Ascending aorta (tissue), 2 donors: ENCODE data around the gene AUTS2. TPM values are rescaled to one million over a fixed set of nuclear protein-coding genes. Genes with fewer than 3 reads are reported as not detected.

Experiments
- DNase-seq, 2 donors: peaks; one replicate each; pipeline ENCODE4 v3.0.0-alpha.2; 2019; ENCODE audit warnings: low spot score in 2 of 2
- H3K27ac ChIP-seq, 2 donors: fragments of 200-600 bp; sonication (generic); one replicate each; pipeline ENCODE4 v1.5.1; 2016 to 2017; ENCODE audit warnings: mild to moderate bottlenecking in 1 of 2
- H3K27me3 ChIP-seq: fragments of 200-600 bp; sonication (generic); one replicate; pipeline ENCODE4 v1.5.1; 2017
- H3K36me3 ChIP-seq, 2 donors: fragments of 200-600 bp; sonication (generic); one replicate each; pipeline ENCODE4 v1.5.1; 2016
- H3K4me1 ChIP-seq, 2 donors: fragments of 200-600 bp; sonication (generic); one replicate each; pipeline ENCODE4 v1.5.1; 2016 to 2017; ENCODE audit warnings: mild to moderate bottlenecking in 1 of 2
- H3K4me3 ChIP-seq, 2 donors: fragments of 200-600 bp; sonication (generic); one replicate each; pipeline ENCODE4 v1.5.1; 2016 to 2017; ENCODE audit warnings: mild to moderate bottlenecking in 1 of 2
- H3K9me3 ChIP-seq, 2 donors: fragments of 200-600 bp; sonication (generic); one replicate each; pipeline ENCODE4 v1.5.1; 2016
- intact Hi-C: fragments of 100-400 bp; cut with DNase I; formaldehyde crosslinking; loops from one replicate; pipeline ENCODE4 v1.15.1; 2023
- total RNA-seq: library from RNA; depleted of rRNA; stranded (reverse); fragments of >200 nt; gene quantifications from one replicate; pipeline ENCODE4 v1.1.0, GENCODE V29; 2016
- TF ChIP-seq, protein P1 (sequence below), 3 experiments: fragments of 200-600 bp in 2 of 3; fragments of 450-650 bp in 1 of 3; sonication (generic) in 2 of 3; IDR thresholded peaks; one replicate each; pipeline ENCODE4 v1.5.1; 2016 to 2019; ENCODE audit warnings: antibody characterized with exemption in 3 of 3, mild to moderate bottlenecking in 1 of 3, moderate library complexity in 1 of 3

The AUTS2 gene
- total RNA-seq, 1 donor from 2014 or later, result 90.4 TPM

GRCh38 chr7:70092314-70093204, 494.3 kb downstream of the AUTS2 start:
- no peak for DNase-seq
- H3K27me3 ChIP-seq, result no peaks in the 10 kb centered on the region
- no peaks in the 10 kb centered on the region for H3K36me3 ChIP-seq
- intact Hi-C loops, result loop anchor here (10.0 kb wide), 1 partner anchor 602 kb away; no protein-coding TSS in a partner anchor
- H3K9me3 ChIP-seq, result peaks cover 0 to 1% of the 10 kb centered on the region in 2 donors
- TF ChIP-seq, protein P1, sequence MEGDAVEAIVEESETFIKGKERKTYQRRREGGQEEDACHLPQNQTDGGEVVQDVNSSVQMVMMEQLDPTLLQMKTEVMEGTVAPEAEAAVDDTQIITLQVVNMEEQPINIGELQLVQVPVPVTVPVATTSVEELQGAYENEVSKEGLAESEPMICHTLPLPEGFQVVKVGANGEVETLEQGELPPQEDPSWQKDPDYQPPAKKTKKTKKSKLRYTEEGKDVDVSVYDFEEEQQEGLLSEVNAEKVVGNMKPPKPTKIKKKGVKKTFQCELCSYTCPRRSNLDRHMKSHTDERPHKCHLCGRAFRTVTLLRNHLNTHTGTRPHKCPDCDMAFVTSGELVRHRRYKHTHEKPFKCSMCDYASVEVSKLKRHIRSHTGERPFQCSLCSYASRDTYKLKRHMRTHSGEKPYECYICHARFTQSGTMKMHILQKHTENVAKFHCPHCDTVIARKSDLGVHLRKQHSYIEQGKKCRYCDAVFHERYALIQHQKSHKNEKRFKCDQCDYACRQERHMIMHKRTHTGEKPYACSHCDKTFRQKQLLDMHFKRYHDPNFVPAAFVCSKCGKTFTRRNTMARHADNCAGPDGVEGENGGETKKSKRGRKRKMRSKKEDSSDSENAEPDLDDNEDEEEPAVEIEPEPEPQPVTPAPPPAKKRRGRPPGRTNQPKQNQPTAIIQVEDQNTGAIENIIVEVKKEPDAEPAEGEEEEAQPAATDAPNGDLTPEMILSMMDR (IDR thresholded peaks at IDR 0.05), result no peak
- no peaks in the 10 kb centered on the region for H3K4me1 ChIP-seq
- H3K4me3 ChIP-seq, result no peak overlapping the region
- H3K27ac ChIP-seq, result no peak overlapping the region

DNA sequence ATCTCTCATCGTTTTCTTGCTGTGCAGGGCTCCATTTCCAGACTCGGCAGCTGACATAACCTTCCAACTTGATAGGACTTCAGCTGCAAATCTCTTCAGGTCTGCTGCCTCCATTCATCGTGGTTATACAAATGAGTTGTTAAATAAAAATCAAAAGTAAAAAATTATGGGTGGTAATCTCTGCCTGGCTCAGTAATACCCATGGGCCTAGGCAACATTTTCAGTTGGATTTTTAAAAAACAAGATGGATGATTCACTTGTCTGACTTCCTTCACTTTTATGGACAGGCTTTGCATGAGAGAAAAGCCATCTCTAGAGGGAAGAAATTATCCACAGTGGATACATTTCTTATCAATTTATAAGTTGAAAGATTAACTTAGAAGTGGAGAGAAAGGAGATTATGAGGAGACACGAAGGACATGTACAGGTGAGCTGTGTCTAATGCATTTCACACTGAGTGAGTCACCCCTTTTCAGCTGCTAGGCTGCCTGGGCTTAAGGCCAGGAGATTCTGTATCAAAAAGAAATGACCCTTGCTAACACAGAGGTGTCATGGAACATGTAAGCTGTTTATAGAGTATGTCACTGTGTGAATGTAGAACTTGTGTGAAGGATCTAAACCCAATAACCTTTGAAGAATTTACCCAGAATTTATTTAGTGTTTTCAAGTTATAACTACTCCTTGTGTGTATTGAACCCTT, 495.1 kb downstream of the AUTS2 start:
- H3K27ac ChIP-seq, result no peak overlapping the region
- no peaks in the 10 kb centered on the region for H3K27me3 ChIP-seq
- no peak for DNase-seq
- H3K9me3 ChIP-seq, result no peaks in the 10 kb centered on the region
- H3K4me1 ChIP-seq, result no peaks in the 10 kb centered on the region
- no peak overlapping the region for H3K4me3 ChIP-seq
- TF ChIP-seq, protein P1 (IDR thresholded peaks at IDR 0.05), result no peak
- no peaks in the 10 kb centered on the region for H3K36me3 ChIP-seq
- intact Hi-C loops, result loop anchor here (10.0 kb wide), 1 partner anchor 601 kb away; no protein-coding TSS in a partner anchor

DNA sequence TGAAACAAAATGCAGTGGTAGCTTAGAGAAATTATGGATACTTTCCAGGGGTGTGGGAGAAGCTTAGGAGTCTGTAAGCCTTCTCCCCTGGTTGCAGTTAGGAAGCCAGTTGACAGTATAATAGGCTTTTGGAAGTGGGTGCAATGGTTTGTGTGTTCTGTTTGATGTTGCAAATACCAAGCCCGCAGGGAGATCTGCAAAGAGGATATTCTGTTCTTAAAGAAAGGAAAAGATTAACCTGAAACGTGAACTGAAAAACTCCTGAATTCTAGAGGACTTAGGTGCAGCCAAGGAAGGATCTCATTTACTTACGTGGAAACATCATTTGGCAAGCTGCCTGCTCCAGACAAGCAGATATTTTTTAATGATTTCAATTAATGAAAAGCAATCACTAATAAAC, 496.6 kb downstream of the AUTS2 start:
- intact Hi-C loops, result loop anchor here (10.0 kb wide), 1 partner anchor 600 kb away; no protein-coding TSS in a partner anchor
- Histone ChIP-seq H3K27ac (no peak overlapping the region), H3K36me3 (no peaks in the 10 kb centered on the region), H3K9me3 (no peaks in the 10 kb centered on the region), H3K4me3 (no peak overlapping the region), H3K27me3 (no peaks in the 10 kb centered on the region), H3K4me1 (peaks cover 0 to 11% of the 10 kb centered on the region in 2 donors)
- TF ChIP-seq, protein P1 (IDR thresholded peaks at IDR 0.05), result no peak
- DNase-seq, result no peak

- Histone ChIP-seq H3K27ac (no peak overlapping the region), H3K4me3 (no peak overlapping the region), H3K36me3 (no peaks in the 10 kb centered on the region), H3K4me1 (peaks cover 0 to 13% of the 10 kb centered on the region in 2 donors), H3K27me3 (no peaks in the 10 kb centered on the region), H3K9me3 (no peaks in the 10 kb centered on the region)
- DNase-seq, result no peak
- TF ChIP-seq, protein P1 (IDR thresholded peaks at IDR 0.05), result no peak
- intact Hi-C loops, result loop anchor here (10.0 kb wide), 1 partner anchor 597 kb away; no protein-coding TSS in a partner anchor
Measured at GRCh38 chr7:70097645-70098044, 499.4 kb downstream of the AUTS2 start.

- H3K4me3 ChIP-seq, result no peak overlapping the region
- no peaks in the 10 kb centered on the region for H3K36me3 ChIP-seq
- intact Hi-C loops, result loop anchor here (10.0 kb wide), 1 partner anchor 597 kb away; no protein-coding TSS in a partner anchor
- DNase-seq, result no peak
- no peaks in the 10 kb centered on the region for H3K9me3 ChIP-seq
- no peaks in the 10 kb centered on the region for H3K27me3 ChIP-seq
- peak overlapping the region in 1 of 2 donors; percentile 74 for H3K27ac ChIP-seq
- TF ChIP-seq, protein P1 (IDR thresholded peaks at IDR 0.05), result no peak
- H3K4me1 ChIP-seq, result peaks cover 0 to 13% of the 10 kb centered on the region in 2 donors
Measured at GRCh38 chr7:70098133-70098561, 499.9 kb downstream of the AUTS2 start.
